Stomach (tissue), 4 donors: ENCODE data around the gene PP2D1.
"Not testable (repeated sequence)": the region's sequence is repeated elsewhere in the genome, so short reads cannot be mapped to it uniquely, and the experiment has no call there.

Experiments
- CTCF ChIP-seq, 7 experiments: fragments of 450-650 bp in 4 of 7; fragments of 200-600 bp in 3 of 7; sonication (generic) in 3 of 7; IDR thresholded peaks; one replicate each; pipeline ENCODE4 v1.5.1; 2016 to 2019; ENCODE audit warnings: antibody characterized with exemption in 7 of 7, control low read depth in 2 of 7, mild to moderate bottlenecking in 1 of 7
- POLR2AphosphoS5 ChIP-seq, 3 donors: sonication (generic); formaldehyde crosslinking; IDR thresholded peaks; one replicate each; pipeline ENCODE4 v1.6.1; 2016; ENCODE audit warnings: antibody characterized with exemption in 3 of 3

- not testable (repeated sequence) for TF ChIP-seq POLR2AphosphoS5, CTCF (IDR thresholded peaks at IDR 0.05)
Observed at GRCh38 chr3:19957354-19957753, 54.7 kb downstream of the PP2D1 start.
